ENCODE measurements around the gene RFNG. TPM values are rescaled to one million over a fixed set of nuclear protein-coding genes. Genes with fewer than 3 reads are reported as not detected.

RFNG gene
- polyA plus RNA-seq, 2 of the 4 experiments (the other 2 are of a cell fraction): 8.4 to 25.7 TPM

GRCh38 chr17:82014432-82014831 is 37.2 kb downstream of the RFNG start:
- ChIA-PET CTCF (interaction anchor here (1.2 to 33.2 kb wide), 5 partner anchors 10 to 141 kb away, joined by 3 to 794 read pairs (median 8); partner anchors contain the start of genes NOTUM and RAC3), POLR2A (no interaction called here)
- DNase-seq (ENCODE audit: low read depth in 1 of 2, low spot score in 1 of 2) (no peak), ATAC-seq (peak in 1 of 2 experiments; percentile 4; a peak in 2 of 6 replicates), FAIRE-seq (no peak)
- WGBS (ENCODE audit: missing lambda C conversion rate): 75% methylated on average over 14 of the region's 23 CpGs
- Histone ChIP-seq H3K4me1 (peaks cover 8% of the 10 kb centered on the region; the same call in 1 of the 3 replicates), H3K4me2 (no peak overlapping the region), H3K27ac (no peak overlapping the region), H3K9me3 (no peaks in the 10 kb centered on the region), H3K4me3 (no peak overlapping the region)
- no peak for TF ChIP-seq CHD2 (IDR thresholded peaks at IDR 0.05; ENCODE audit: low read length, partially characterized antibody)
- TF ChIP-seq CEBPB (IDR thresholded peaks at IDR 0.05): no peak
- no peak for TF ChIP-seq BCL3 (IDR thresholded peaks at IDR 0.05)
- no peak for TF ChIP-seq RAD21 (conservative IDR thresholded peaks at IDR 0.05 in 1 of 2, IDR thresholded peaks at IDR 0.05 in 1 of 2)
- no peak for TF ChIP-seq RCOR1 (IDR thresholded peaks at IDR 0.05; ENCODE audit: low read depth, low read length)
- no peak for TF ChIP-seq JUNB (IDR thresholded peaks at IDR 0.05)
- no peak for TF ChIP-seq NPAS2 (CRISPR knock-in tag; IDR thresholded peaks at IDR 0.05; ENCODE audit: borderline replicate concordance)
- TF ChIP-seq POLR2AphosphoS2 (conservative IDR thresholded peaks at IDR 0.05; ENCODE audit: low read length): no peak
- no peak for TF ChIP-seq SREBF2 (IDR thresholded peaks at IDR 0.05)
- TF ChIP-seq JUN (IDR thresholded peaks at IDR 0.05): no peak
- TF ChIP-seq RARB (CRISPR knock-in tag; IDR thresholded peaks at IDR 0.05): no peak
- no peak for TF ChIP-seq ELK1 (IDR thresholded peaks at IDR 0.05; ENCODE audit: low read depth, low read length)
- no peak for TF ChIP-seq EP300 (IDR thresholded peaks at IDR 0.05)
- TF ChIP-seq EHMT2 (IDR thresholded peaks at IDR 0.05; ENCODE audit: low read depth): no peak
- TF ChIP-seq REST (IDR thresholded peaks at IDR 0.05): no peak
- no peak for TF ChIP-seq CBX2 (IDR thresholded peaks at IDR 0.05; ENCODE audit: borderline replicate concordance, low read depth)
- TF ChIP-seq CBX8 (IDR thresholded peaks at IDR 0.05): no peak
- TF ChIP-seq MAFK (IDR thresholded peaks at IDR 0.05; ENCODE audit: partially characterized antibody): no peak
- TF ChIP-seq ZNF302 (CRISPR knock-in tag; IDR thresholded peaks at IDR 0.05): no peak

- H3K27ac ChIP-seq: 0 out of 6 replicates have a peak overlapping the region, but pooled peaks of 1 of the 2 experiments have one; percentile 5
- FAIRE-seq (no peak), ATAC-seq (no peak), DNase-seq (ENCODE audit: low read depth in 1 of 2, low spot score in 1 of 2) (no peak)
- POLR2A ChIA-PET: no interaction called here
- TF ChIP-seq BHLHE40 (IDR thresholded peaks at IDR 0.05; ENCODE audit: low read depth, low read length): no peak
- TF ChIP-seq EP300 (IDR thresholded peaks at IDR 0.05): no peak
- TF ChIP-seq CHD4 (IDR thresholded peaks at IDR 0.05; ENCODE audit: borderline replicate concordance): no peak
- TF ChIP-seq RARB (CRISPR knock-in tag; IDR thresholded peaks at IDR 0.05): no peak
- no peak overlapping the region for H3K4me2 ChIP-seq
- CTCF ChIA-PET: interaction anchor here (1.2 to 33.2 kb wide), 6 partner anchors 7 to 141 kb away, joined by 3 to 794 read pairs (median 51); partner anchors contain the start of genes CENPX, LRRC45, NOTUM and RAC3
- no peak overlapping the region for H3K4me3 ChIP-seq
- H3K4me1 ChIP-seq: 0 out of 3 replicates have a peak, but pooled peaks cover 8% of the 10 kb centered on the region
- WGBS (ENCODE audit: missing lambda C conversion rate): 92% methylated on average over 16 of the region's 16 CpGs
- H3K9me3 ChIP-seq: no peaks in the 10 kb centered on the region
These were observed 37.8 kb downstream of the RFNG start for GRCh38 chr17:82013772-82014321.

All from A549 (cell line).